Measurements from ENCODE around the gene AMHR2. TPM values are rescaled to one million over a fixed set of nuclear protein-coding genes. Genes with fewer than 3 reads are reported as not detected.

The AMHR2 gene
- total RNA-seq, 4 donors from 2014 or later = 1.3 TPM; not detected in 3

- ATAC-seq (ENCODE audit: low FRiP score) (no peak), DNase-seq (ENCODE audit: low spot score) (no peak)
- no peak for TF ChIP-seq CTCF (IDR thresholded peaks at IDR 0.05)
Observed at GRCh38 chr12:53461059-53461458, 37.4 kb downstream of the AMHR2 start.

- ATAC-seq (ENCODE audit: low FRiP score) (no peak), DNase-seq (ENCODE audit: low spot score) (no peak)
- TF ChIP-seq CTCF (IDR thresholded peaks at IDR 0.05) = no peak
Observed at GRCh38 chr12:53461591-53461990, 37.9 kb downstream of the AMHR2 start.

- ATAC-seq (ENCODE audit: low FRiP score) (no peak), DNase-seq (ENCODE audit: low spot score) (no peak)
- TF ChIP-seq CTCF (IDR thresholded peaks at IDR 0.05) = no peak
Observed at GRCh38 chr12:53462935-53463334, 39.3 kb downstream of the AMHR2 start.

- DNase-seq (ENCODE audit: low spot score) (no peak), ATAC-seq (ENCODE audit: low FRiP score) (no peak)
- TF ChIP-seq CTCF (IDR thresholded peaks at IDR 0.05) = no peak
Observed at GRCh38 chr12:53463802-53464560, 40.3 kb downstream of the AMHR2 start.

- DNase-seq (ENCODE audit: low spot score) = no peak
- TF ChIP-seq CTCF (IDR thresholded peaks at IDR 0.05) = no peak
- no peak for ATAC-seq (ENCODE audit: low FRiP score)
Observed at GRCh38 chr12:53464685-53465418, 41.2 kb downstream of the AMHR2 start.

- DNase-seq (ENCODE audit: low spot score) (no peak), ATAC-seq (ENCODE audit: low FRiP score) (no peak)
- TF ChIP-seq CTCF (IDR thresholded peaks at IDR 0.05) = no peak
Observed at GRCh38 chr12:53465679-53466078, 42.0 kb downstream of the AMHR2 start.

- ATAC-seq (ENCODE audit: low FRiP score) (no peak), DNase-seq (ENCODE audit: low spot score) (no peak)
- TF ChIP-seq CTCF (IDR thresholded peaks at IDR 0.05) = no peak
Observed at GRCh38 chr12:53466640-53467039, 43.0 kb downstream of the AMHR2 start.

Measured in omental fat pad (tissue), 4 donors.